IPS DF 4.7 (cell line): ENCODE results near the gene TAL1.
"Not testable (repeated sequence)": the region's sequence is repeated elsewhere in the genome, so short reads cannot be mapped to it uniquely, and the experiment has no call there.

Experiments used
- DNase-seq: peaks from one replicate; pipeline ENCODE4 v3.0.0-alpha.2; 2013; ENCODE audit warnings: low spot score; ENCODE audit errors: extremely low read depth

Gene TAL1

DNA sequence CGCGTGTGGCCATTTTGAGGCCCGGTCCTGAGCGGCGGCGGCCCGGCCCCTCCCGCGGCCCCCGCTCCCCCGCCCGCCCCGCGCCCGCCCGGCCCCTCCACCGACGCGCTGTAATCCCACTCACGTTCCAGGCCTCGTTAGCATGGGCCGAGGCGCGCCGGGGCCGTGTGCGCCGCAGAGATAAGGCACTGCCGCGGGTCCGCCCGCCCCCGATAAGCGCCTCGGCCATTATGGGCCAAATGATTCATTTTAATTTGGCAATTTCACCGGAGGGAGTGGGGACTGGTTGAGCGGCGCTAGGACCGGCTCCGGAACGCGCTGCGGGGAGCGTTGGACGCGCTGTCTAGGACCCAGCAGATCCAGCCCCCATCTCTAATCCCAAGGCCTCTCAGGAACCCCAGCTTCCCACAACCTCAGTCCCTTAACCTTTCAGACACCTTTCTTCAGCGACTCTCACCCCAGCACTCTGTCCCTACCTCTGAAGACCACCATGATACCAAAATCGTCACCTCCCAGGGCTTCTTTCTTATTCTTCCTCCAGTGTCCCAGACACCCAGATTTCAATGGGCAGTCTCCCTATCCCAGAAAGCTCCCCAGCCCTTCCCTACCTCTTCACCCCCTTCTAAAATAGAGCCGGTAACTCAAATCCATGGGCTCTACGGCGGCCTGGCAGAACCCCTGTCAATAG lies at the start of gene TAL1:
TSS of gene TAL1 (minus strand) at position 39 of the 688 bp plus-strand sequence. CDS start 6,337 bp downstream, outside the sequence.
- DNase-seq = no peak

DNA sequence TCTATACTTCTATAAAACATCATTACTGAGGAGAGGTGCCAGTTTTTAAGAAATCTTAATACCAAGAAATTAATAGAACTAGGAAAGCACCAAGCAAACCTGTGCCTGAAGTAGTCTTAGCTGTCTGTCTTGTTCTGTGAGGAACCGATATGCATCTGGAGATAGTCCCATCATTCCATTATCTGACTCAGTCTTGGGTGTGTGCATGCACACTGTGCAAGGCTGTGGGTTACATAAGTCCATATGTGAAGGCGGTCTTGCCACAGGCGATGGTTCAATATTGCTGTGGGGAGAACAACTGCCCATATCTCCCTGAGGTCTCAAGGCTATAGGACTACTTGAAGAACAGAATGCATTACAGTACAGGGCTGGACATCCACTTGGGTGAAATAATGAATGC lies 48.1 kb upstream of the TAL1 start:
- no peak for DNase-seq

DNA sequence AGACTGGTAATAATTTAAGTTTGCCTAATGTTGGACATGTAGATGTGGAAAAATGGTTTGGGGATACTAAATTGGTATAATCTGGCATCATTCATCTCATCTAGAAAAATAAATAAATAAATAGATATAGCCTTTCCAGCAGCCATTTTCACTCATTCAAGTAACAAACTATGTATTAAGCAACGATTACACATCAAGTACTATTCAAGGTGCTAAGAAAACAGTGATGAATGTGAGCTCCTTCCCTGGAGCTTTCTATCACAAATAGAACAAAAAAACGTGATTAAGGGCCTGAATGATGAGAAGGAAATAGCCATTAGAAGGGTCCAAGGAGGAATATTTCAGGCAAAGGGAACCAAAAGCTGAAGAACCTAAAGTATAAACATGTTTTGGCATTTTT lies 44.8 kb upstream of the TAL1 start:
- no peak for DNase-seq

DNA sequence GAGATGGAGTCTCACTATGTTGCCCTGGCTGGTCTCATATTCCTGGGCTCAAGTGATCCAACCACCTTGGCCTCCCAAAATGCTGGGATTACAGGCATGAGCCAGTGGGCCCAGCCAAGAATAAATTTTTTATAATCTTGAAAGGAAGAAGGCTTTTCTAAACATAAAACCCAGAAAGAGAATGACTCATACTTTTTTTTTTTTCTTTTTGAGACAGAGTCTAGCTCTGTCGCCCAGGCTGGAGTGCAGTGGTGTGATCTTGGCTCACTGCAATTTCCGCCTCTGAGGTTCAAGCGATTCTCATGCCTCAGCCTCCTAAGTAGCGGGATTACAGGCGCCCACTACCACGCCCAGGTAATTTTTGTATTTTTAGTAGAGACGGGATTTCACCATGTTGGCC lies 43.8 kb upstream of the TAL1 start:
- DNase-seq = not testable (repeated sequence)

DNA sequence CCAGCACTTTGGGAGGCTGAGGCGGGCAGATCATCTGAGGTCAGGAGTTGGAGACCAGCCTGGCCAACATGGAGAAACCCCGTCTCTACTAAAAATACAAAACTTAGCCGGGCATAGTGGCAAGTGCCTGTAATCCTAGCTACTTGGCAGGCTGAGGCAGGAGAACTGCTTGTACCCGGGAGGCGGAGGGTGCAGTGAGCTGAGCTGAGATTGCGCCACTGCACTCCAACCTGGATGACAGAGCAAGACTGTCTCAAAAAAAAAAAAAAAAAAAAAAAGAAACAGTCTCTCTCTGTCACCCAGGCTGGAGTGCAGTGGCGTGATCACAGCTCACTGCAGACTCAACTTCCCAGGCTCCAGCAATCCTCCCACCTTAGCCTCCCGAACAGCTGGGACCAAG lies 33.5 kb upstream of the TAL1 start:
- not testable (repeated sequence) for DNase-seq

DNA sequence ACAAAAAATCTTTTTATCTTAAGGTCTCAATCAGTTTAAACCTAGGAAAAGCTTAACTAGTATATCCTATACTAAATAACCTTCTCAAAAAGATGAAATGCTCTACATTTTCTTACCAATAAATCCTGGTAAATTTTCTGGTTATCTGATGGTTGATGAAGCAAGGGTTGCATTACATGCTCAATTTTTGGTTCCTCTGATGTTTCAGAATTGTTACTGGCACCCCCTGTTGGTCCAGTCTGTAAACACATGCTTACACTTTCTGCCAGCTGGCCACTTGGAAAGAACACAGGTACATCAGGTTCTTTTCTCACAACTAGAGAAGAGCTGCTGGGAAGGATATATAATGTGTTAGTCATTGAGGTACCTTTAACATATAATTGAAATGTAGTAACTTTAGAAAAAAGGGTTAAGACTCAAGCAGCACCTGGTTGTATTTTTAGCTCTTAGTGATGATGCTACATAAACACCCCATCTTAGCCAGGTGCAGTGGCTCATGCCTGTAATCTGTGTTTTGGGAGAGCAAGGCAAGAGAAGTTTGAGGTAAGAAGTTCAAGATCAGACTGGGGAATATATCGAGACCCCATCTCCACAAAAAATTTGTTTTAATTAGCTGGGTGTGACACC lies 30.9 kb upstream of the TAL1 start:
- peak; percentile 25 for DNase-seq

DNA sequence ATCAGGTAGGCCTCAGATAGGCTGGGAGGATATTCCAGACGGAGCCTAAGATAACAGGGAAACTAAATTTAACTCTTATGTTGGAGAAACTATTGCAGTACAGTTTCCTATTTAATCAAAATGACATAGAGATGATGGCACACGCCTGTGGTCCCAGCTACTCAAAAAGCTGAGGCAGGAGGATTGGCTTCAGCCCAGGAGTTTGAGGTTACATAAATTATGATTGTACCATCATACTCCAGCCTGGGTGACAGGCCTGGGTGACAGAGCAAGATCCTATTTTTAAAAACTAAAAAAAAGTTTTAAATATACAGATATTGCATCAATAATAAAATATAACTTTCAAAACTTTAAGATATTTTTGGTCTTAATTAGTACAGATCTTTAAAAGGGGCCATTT lies 25.2 kb upstream of the TAL1 start:
- no peak for DNase-seq

DNA sequence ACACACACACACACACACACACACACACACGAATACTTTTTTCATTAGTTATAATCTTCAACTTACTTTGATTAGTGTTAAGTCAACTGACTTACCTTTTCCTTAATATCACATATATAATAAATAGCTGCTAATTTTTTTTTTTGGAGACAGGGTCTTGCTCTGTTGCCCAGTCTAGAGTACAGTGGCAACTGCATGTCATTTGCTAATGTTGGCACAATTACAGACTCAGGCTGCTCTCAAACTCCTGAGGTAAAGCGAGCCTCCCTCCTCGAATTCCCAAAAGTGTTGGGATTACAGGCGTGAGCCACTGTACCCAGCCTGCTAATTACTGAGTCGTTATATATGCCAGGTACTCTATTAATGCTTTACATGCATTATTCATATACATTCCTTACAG lies 20.8 kb upstream of the TAL1 start:
- no peak for DNase-seq

DNA sequence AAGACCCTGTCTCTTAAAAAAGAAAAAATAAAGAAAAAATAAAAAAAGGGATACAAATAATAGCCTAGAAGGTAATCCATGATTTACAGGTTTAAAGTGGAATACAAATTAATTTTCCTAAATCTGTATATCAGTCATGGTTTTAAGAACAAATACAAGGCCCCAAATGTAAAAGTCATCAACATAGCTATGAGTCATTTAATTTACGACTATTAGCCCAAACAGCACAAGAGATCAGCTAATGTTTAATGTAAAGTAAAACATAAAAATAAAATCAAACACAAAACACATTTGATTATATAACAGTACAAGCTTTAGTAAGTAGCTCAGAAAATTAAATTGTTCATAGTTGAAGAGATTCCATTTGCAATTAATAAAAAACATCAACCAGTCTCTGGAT lies 20.3 kb upstream of the TAL1 start:
- no peak for DNase-seq

DNA sequence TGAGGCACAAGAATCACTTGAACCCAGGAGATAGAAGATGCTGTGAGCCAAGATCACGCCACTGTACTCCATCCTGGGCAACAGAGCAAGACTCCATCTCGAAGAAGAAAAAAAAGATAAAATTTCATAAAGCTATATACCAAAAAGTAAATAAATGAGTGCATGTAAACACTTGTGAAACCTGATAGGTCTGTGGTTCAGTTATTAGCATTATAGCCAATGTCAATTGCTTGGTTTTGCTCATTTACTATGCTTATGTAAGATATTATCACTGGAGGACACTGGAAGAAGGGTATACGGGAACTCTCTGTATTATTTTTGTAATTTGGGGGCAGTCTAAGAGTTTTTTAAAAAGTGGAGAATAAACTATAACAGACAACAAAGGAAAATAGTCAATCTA lies 17.7 kb upstream of the TAL1 start:
- DNase-seq = no peak

DNA sequence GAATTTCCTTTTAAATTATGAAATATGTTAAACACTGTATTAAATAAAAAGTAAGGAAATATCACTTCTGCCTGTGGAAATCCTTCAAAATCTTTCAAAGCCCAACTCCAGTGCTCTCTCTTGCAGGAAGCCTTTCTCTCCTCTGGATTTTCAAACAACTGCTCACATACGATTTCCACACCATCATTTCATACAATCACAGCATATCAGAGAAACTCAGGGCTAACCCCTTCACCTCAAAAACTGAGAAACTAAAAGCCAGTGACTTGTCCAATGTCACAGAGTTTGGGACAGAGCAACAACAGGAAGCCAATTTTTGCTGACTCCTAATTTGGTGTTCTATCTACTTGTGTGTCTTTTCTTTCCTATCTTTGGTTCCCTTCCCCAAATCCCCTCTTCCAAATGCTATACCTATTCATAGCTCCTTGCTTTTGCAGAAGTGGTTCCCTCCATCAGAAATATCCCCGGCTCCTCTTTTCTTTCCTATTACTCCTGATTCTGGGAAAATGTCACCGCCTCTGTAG lies 12.4 kb upstream of the TAL1 start:
- DNase-seq = no peak

DNA sequence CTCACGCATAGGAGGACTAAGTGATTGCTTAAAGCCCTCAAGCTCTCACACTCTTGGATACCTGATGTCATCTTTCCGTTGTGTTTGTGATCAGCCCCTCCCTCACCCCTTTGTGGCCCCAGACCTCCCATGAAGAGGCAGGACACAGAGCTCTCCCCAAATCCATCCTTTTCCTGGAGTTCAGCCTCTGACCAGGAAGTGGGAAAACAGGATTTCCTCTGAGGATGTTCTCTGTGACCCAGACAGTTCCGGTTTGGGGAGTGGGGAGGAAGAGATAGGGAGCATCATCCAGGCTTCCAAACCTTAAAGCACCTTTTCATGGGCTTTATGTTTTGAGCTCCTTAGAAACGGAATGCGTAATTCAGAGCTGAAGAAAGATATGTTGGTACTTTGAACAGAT lies 11.9 kb upstream of the TAL1 start:
- no peak for DNase-seq

DNA sequence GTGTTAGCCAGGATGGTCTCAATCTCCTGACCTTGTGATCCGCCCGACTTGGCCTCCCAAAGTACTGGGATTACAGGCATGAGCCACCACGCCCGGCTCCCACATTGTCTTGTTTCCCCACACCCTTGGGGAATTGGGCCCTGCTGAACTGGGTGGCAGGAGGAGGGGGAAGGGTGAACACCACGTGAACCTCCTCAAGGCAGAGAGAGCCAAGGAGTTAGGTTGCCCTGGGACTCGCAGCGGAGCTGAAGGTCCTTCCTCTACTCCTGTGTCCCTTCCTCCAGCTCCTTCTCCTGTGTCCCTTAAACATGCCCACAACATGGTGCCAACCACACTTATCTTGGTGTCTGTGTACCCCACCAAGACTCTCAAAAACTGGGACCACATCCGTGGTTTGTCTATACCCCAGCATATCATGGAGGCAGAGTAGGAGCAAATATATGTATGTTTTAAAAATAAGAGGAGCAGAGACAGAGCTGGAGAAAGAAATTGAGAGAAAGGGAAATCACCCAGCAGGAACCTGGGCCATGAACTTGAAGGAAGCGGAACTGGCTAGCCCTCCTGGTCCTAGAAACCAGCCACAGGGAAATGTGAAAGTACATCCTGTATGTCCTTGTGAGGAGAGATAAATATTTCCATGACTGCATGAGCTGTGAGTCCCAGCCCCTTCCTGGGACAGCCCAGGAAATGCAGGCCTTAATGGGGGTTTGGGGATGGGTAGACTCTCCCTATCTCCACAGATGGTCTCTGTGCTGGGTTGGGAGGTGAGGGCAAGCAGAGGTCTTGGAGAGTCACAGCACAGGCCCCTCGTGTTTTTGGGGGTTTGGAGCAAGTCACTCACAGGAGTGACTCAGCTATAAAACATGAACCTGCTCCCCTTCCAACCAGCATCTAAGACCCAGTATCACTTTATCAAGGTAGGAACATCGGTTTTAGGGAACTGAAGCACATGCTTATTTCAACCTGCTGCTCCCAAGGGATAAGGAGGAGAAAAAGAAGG lies 9.4 kb upstream of the TAL1 start:
- DNase-seq = no peak

DNA sequence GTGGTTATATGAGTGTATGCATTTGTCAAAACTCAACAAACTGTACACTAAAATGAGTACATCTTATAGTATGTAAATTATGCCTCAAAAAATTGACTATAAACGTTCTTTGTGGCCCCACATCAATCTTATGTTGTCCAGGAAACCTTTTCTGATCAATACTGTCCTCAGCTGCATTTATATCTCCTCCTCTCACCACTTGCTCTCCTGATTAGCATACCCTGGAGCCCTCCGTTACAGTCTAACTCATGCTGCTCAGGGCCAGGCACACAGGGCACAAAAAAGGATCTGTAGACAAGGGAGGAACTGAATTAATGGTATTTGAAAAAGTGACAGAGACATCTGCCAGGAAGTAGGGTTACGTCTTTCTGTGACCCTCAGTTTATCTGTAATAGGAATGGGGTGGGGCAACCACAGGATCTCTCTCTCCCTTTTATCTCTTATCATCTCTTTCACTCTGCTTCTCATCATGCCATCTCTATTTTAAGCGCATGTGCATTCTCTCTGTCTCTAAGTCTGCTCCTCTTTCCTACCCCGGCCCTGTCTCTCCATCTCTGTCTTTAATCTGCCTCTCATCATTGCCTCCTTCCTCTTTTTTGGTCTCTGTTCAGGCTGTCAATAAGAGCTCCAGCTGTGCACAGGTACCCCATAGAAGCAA lies 7.0 kb upstream of the TAL1 start:
- no peak for DNase-seq

DNA sequence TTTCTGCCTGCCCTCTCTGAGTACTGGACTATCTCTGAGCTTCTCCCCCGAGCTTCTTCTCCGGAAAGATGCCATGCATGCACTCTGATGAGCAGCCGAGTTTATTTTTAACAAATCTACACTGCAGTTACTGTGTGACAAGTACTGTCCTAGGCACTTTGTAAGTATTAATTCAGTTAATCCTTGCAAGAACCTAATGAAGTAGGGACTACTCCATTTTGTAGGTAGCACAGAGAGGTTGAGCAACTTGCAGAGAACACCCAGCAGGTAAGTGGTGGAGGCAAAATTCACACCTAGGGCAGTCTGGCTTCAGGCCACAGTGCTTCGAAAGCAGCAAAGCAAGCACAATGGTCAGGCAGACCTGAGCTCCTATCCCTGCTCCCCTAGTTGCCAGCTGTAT lies 3.8 kb upstream of the TAL1 start:
- DNase-seq = no peak

DNA sequence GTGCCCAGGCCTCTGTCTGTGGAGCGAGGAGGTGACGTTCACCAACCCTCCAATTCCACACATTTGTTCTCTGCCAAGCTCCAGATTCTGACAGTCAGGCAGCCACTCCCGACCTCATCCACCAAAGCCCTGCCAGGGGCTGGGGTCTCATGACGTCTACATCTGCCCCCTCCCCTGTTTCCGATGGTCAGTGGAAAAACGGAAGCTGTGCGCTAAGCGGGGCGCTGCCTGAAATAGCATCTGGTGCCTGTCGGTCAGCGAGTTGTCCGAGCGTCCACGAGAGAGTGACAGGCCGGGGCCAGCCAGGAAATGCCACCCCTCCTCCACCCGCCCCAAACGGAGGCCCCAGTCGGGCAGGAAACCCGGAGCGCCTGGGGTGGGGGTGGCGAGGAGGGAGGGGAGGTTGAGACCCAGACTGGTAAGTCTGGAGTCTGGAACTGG lies 3.2 kb upstream of the TAL1 start:
- no peak for DNase-seq

DNA sequence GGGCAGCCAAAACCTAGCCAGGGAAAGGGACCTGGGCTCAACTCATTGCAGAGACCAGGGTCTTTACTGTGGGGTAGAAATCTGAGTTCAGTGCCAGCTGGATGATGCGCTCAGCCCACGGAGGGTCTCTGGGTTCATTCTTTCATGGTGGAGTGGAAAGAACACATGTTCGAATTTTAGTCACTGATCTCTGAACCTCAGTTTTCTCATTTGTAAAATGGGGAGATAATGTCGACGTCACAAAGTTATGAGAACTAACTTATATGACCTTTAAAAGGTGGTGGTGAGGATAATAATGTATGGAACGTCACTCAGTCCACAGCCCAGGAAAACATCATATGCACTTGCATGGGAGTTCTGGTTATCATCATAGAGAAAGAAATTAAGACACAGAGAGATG lies 1.2 kb upstream of the TAL1 start:
- DNase-seq = no peak

DNA sequence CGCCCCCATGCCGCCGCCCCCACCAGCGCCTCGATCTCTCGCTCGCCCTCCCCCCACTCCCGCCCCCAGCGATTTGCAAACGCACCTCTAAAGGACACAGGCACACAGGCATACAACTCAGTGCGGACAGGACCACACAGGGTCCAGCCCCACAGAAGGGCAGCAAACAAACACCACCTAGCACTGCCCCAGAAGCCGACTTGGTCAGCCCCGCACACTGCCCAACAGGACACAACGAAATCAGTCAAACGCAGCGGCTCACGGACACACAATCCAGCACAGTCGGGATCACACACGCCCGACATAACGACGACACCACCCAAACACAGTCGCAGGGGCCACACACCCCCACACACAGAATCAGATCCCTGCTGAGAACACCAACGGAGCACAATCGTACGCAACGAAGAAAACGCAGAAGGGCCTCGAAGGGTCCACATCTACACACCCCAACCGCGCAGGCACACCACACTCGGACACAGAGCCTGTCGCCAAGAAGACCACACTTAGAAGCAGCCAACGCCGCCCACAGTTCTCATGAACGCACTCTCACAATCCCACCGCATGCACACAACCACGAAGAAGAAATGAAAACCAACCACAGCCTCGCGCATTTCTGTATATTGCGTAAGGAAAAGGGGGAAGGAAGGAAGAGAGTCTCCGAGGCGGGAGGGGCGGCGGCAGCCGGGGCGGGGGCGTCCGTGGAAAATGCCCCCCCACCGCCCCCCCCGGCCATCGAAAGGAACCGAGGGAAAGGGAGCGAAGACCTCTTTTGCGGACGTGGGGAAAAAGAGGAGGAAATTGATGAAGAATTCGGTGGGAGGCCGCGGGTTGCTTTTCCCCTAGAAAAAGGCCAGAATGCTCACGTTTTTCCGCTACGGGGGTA lies 481 bp downstream of the TAL1 start:
- no peak for DNase-seq

DNA sequence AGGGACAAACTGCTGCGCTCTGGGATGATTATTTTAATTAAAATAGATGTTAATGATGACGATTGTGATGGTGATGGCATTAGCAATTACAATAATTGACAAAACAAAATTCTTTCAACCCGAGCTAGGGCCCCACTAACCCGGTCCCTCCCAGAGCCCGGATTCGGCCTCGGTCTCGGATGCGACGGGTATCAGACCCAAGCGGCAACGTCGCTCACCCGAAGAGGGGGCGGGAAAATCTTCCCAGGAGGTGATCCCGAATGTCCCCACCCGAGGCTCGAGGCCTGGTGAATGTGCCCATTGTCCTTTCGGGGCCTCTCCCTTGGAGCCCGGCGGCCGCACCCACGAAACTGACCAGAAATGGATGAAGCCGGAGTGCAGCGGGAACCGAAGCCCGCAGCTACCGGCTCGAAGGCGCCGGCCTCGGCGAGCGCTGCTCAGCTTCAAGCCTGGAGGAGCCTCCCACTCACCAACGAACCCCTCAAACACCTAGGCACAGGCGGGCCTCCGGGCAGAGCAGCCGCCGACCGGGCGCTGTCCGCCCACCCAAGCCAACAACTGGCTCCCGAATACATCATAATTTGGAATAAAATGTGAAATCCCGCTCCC lies 1.2 kb downstream of the TAL1 start:
- no peak for DNase-seq
